HFF-Myc (cell line): ENCODE data around the gene NBAS.

Experiments
- DNase-seq: peaks from one replicate; pipeline ENCODE4 v3.0.0-alpha.2; 2011; ENCODE audit warnings: low read depth; ENCODE audit errors: extremely low read depth
- H3K4me3 ChIP-seq: replicated peaks from 2 replicates; pipeline ENCODE4 v1.5.1; 2011; ENCODE audit warnings: low read depth, mild to moderate bottlenecking, control low read depth, low read length
- TF ChIP-seq, protein P1 (sequence below): IDR thresholded peaks from 2 replicates; pipeline ENCODE4 v1.5.1; 2012; ENCODE audit warnings: mild to moderate bottlenecking, low read depth, low read length, control low read depth; ENCODE audit errors: missing control alignments

The NBAS gene

DNA sequence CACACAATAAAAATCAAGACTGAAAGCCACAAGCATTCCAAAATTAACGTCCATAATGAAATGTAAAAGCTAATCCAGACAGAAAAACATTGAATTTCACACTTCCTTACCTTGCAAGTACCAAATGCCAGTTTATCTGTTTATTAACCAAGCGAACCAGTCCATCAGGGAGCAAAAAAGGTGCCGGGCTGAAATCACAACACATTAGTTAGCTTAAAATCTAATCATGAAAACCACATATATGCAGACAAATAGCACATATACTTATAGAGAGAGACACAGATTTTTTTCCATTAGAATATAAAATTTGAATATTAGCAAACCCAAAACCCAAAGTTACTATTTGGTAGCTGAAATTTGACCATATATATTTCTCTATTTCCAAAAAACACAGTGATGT lies 7.2 kb downstream of the NBAS start:
- DNase-seq = no peak
- TF ChIP-seq, protein P1, sequence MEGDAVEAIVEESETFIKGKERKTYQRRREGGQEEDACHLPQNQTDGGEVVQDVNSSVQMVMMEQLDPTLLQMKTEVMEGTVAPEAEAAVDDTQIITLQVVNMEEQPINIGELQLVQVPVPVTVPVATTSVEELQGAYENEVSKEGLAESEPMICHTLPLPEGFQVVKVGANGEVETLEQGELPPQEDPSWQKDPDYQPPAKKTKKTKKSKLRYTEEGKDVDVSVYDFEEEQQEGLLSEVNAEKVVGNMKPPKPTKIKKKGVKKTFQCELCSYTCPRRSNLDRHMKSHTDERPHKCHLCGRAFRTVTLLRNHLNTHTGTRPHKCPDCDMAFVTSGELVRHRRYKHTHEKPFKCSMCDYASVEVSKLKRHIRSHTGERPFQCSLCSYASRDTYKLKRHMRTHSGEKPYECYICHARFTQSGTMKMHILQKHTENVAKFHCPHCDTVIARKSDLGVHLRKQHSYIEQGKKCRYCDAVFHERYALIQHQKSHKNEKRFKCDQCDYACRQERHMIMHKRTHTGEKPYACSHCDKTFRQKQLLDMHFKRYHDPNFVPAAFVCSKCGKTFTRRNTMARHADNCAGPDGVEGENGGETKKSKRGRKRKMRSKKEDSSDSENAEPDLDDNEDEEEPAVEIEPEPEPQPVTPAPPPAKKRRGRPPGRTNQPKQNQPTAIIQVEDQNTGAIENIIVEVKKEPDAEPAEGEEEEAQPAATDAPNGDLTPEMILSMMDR = no peak
- no peak overlapping the region for H3K4me3 ChIP-seq

DNA sequence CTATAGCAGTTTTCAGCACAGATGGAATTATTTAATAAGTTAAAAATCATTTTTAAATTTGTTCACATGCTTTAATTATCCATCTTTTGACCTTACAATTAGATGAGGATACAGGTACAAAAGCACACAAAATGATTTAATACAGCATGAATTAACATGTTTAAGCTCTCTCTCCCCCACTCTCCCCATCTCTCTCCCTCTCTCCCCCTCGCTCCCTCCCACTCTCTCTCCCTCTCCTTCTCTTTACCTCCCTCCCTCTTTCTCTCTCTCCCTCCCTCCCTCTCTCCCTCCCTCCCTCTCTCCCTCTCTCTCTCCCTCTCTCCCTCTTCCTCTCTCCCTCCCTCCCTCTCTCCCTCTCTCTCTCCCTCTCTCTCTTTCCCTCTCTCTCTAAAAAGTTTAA lies 7.6 kb downstream of the NBAS start:
- TF ChIP-seq, protein P1 = no peak
- DNase-seq = no peak
- no peak overlapping the region for H3K4me3 ChIP-seq

DNA sequence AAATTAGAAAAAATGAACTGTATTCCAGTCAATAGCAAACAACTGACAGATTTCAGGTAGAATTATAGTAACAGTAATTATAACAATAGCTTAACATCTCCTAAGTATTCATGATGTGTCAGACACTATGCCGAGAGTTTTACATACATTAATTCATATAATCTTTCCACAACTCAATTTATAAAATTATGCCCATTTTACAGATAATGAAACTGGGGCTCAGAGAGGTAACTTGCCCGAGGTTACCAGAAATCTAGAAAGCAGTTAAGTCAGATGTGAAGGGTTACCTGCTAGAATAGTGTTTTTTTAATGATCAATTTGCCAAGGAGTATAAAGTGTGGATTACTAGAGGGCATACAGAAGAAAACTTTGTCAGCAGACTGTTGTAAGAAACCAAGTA lies 12.2 kb downstream of the NBAS start:
- no peak overlapping the region for H3K4me3 ChIP-seq
- no peak for DNase-seq
- TF ChIP-seq, protein P1 = no peak

DNA sequence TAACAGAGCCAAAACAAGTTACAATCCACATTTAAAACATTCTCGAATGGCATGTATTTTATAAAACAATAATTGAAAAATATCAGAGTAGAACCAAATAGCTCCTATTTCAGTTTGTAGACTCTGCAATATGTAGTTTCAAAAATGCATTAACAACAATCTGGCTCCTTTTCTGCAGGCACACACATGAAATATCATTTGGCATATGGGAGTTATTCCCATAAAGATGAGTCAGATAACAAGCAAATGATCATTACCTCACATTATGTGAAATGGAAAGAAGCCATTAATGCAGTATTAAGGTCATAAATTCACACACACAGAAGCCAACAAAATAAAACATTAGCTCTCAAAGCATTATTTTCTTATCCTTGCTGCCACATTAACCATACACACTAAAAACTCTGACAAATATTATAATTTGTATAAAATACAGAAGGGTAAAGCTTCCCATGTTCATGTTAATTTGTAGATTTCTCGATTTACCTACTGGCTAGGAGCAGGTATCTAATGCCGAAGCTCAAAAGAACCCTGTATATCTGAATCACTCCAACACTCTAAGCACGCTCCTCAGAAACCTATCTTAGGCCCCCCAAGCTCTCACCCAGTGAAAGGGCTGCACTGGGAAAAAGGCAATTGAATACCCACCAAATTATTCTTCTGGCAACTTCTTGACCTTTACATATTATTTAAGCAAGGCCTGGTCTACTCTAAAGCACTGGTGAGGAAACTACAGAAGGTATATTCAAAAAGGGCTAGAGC lies 13.8 kb downstream of the NBAS start:
- no peak for DNase-seq
- no peak overlapping the region for H3K4me3 ChIP-seq
- TF ChIP-seq, protein P1 = no peak

DNA sequence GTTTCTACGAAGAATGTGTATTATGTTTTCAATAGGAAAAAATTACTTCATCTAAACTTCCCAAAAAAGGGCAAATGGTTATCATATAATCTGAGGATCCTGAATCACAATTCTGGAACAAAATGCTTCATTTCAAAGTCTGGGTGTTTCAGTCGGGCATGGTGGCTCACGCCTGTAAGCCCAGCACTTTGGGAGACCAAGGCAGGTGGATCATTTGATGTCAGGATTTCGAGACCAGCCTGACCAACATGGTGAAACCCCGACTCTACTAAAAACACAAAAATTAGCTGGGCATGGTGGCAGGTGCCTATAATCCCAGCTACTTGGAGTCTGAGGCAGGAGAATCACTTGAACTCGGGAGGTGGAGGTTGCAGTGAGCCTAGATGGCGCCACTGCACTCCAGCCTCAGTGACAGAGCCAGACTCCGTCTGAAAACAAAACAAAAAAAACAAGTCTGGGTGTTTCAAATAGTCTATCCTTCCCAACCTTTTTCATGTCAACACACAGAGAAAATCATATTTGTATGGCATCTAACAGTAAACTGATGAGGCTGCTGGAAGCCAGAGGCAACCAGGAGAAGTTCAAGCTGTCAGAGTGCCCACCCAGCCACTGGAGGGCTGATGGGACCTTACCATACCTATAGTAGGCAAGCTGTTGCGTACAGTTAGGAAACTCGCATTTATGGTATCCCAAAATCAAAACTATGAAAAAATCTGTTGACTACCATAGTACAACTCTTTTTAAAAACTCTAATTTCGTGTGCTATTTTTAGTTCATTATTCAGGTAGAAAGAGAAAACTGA lies 14.6 kb downstream of the NBAS start:
- no peak for DNase-seq

DNA sequence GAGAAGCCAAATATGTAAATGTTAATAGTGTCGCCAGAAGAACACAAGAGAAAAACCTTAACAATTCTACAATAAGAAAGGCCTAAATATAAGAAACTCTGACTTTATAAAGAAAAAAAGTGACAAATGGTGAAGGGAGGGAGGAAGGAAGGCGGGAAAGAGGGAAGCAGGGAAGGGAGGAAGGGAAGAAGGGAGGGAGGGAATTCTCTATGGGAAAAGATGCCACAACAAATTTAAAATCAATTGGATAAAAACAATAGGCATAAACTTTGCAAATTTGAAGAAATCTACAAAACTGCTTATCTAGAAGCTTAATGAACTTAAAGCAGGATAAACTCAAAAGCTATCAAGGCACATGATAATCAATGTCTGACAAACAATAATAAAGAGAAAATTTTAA lies 16.9 kb downstream of the NBAS start:
- TF ChIP-seq, protein P1 = no peak
- no peak overlapping the region for H3K4me3 ChIP-seq
- no peak for DNase-seq

More for the DNA sequence above, 14.6 kb downstream of the NBAS start:
- TF ChIP-seq, protein P1 = peak; percentile 41
- H3K4me3 ChIP-seq = no peak overlapping the region
